GM18861 (cell line): ENCODE data around the gene PCCA.
A peak's percentile ranks its signal among the peaks of the same experiment; 100 is the strongest.

Source experiments
- ATAC-seq: cut with Tn5 transposase; IDR thresholded peaks from one replicate; pipeline ENCODE4 v1.9.1; 2021; ENCODE audit not compliant: unreplicated experiment

Gene PCCA

GRCh38 chr13:100396776-100397175, 307.9 kb downstream of the PCCA start:
- no peak for ATAC-seq

GRCh38 chr13:100397627-100398026, 308.7 kb downstream of the PCCA start:
- ATAC-seq, result no peak

DNA sequence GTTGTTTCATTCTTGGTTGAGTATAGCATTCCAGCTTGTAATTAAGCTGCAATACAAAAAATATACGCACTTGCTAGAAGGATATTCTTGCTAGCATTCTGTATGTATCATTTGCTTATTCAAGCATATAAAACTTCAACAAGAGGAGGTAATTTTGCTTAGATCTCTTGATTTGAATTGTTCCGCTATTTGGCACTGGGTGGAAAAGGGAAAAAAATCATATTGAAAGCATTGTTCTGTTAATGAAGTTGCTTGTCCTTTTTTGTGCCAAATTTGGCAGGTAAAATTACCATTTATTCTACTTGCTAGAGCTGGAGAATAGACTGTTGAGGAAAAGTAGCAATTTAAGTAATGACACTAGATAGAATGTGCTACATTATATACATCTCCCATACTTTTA, 309.5 kb downstream of the PCCA start:
- no peak for ATAC-seq

GRCh38 chr13:100399455-100399854, 310.6 kb downstream of the PCCA start:
- ATAC-seq, result no peak

DNA sequence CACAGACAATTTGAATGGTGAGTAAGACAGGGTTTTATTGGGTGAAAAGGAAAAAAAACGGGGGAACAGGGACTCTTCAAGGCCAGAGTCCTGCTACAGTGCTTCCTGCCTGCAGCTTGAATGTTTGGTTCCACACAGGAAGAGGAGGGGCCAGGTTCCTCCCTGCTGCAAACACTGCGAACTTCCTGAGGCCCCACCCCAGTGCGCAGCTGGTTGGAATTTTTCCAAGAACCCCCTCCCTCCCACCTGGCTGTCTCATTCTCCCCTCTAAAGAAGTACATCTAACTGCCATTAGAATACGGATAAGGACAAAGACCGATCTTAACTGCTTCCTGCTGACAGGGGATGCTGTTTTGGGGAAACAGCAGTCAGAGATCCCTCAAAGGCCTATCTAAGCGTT, 314.8 kb downstream of the PCCA start:
- no peak for ATAC-seq

DNA sequence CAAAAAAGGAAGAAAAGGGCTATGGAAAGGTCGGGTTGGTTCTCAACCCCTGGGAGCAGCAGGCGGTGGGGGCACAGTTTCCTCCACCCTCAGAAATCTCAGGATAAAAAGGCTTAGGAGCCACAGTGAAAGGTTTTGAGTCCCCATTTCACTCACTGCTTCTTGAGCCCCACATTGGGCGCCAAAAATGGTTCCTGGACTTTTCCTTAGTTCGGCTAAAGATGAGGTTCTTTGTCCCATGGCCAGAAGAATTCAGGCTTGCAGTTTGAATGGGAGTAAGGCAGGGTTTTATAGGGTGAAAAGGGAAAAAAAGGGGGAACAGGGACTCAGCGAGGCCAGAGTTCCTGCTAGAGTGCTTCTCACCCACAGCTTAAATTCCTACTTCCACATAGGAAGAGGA, 320.2 kb downstream of the PCCA start:
- ATAC-seq, result no peak

DNA sequence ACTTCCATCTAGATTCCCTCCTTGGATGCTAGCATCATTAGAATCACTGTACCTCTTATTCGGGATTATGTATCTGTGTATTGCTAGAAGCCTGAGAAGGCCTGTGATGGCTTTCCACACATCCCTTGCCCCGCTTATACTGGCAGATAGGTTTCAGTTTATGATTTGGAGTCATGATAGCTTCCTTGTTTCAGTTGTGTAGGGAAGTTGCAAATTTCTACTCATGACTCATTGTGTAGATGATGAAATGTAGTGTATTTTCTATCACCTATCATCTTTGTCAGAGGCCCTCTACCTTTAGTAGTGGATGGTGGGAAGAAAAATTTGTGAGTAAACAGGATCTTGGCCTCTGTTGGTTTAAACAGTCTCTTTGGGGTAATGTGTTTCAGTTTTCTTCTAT, 334.5 kb downstream of the PCCA start:
- no peak for ATAC-seq

DNA sequence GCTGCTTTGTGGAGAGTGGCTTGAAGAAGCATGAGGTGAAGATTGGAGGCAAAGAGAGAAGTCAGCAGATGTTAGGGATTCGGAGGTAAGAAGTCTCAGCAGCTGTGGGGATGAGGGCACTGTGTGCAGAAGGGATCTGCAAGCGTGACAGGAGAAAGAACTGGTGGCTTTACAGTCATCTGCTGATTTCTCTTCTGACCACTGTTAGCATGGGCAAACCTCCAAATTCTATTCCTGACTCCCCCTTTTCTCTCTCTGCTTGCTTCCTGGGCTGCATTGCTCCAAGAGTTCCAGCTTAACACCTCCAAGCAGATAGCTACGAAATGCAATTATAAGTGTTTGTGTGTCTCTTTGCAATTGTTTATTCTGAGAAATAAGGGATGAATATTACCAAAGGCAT, 340.1 kb downstream of the PCCA start:
- no peak for ATAC-seq

DNA sequence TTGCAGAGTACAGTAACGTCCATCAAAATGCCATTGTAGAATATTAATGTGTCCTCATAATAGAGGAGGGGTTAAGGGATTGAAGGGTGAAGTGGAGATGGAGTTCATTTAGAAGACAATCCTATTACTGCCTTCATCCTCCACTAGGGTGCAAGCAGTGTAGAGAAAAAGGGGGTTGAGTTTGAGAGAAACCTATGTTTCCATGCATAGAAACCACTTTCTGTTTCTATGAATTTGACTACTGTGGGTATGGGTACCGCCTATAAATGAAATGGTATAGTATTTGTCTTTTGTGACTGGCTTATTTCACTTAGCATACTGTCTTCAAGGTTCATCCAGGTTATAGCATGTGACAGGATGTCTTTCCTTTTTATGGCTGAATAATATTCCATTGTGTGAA, 343.7 kb downstream of the PCCA start:
- no peak for ATAC-seq

DNA sequence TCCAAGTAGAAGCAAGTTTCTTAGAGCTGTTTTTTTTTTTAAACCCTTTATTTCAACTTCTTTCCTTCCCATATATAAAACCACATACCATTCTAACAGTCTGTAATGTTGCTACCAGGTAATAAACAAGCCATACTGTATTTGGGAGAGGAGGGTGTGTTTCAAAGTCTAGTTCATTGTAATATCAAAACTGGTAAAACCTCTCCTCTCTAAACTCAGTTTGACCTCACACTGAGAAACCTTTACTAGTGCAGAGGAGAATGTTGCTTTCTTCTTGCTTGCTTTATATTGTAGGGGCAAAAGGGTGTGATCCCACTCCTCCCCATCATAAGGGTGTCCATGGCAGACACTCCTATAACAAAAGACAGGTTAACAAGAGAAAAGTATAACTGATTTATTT, 344.6 kb downstream of the PCCA start:
- no peak for ATAC-seq

- ATAC-seq, result peak; percentile 94
Measured at GRCh38 chr13:100434010-100434763, 345.3 kb downstream of the PCCA start.

DNA sequence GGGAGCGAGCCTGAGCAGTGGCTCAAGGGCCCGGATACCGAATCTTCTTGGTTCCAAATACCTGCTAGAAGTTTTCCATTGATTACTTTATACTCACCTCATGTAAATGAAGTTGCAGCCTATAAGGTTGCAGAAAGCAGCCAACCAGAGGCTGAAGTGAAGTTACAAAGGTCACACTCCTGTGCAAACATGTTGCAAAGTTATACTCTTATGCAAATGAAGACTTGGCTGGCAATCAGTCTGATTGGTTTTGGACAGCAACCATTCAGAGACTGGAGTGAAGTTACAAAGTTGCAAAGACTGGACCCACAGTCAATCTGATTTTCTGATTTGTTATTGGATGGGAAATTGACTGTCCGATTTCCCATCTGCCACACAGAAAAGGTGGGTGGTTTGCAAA, 347.2 kb downstream of the PCCA start:
- no peak for ATAC-seq

DNA sequence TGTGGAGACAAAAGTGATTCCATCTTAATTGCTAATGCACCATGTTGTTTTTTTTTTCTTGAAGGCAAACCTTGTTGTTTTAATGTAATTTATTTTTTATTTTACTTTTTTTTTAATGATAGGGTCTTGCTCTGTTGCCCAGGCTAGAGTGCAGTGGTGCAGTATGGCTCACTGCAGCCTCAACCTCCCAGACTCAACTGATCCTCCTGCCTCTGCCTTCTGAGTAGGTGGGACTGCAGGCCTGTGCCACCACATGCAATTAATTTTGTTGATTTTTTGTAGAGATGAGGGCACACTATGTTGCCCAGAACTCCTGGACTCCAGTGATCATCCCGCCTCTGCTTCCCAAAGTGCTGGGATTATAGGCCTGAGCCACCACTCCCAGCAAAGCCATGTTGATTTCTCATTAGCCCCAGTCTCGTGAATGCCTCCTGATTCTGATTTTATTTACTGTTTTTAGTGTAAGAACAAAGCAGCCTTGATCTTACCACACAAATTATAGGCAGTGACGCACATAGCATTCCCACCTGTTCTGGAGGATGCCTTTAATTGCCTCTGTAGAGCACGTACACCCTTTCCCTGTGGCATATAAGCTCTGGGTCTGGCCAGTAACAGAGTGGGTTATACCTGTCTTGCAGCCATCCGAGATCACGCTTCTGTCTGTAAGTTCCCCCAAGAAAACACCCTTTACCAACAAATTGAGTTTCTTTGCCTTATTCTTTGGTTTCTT, 349.3 kb downstream of the PCCA start:
- ATAC-seq, result no peak

GRCh38 chr13:100439247-100439970, 350.5 kb downstream of the PCCA start:
- ATAC-seq, result no peak

GRCh38 chr13:100440751-100441425, 352.0 kb downstream of the PCCA start:
- ATAC-seq, result no peak

GRCh38 chr13:100442095-100442832, 353.4 kb downstream of the PCCA start:
- no peak for ATAC-seq

- ATAC-seq, result no peak
Measured at GRCh38 chr13:100443278-100443997, 354.5 kb downstream of the PCCA start.

- ATAC-seq, result no peak
Measured at GRCh38 chr13:100443998-100444328, 355.1 kb downstream of the PCCA start.

DNA sequence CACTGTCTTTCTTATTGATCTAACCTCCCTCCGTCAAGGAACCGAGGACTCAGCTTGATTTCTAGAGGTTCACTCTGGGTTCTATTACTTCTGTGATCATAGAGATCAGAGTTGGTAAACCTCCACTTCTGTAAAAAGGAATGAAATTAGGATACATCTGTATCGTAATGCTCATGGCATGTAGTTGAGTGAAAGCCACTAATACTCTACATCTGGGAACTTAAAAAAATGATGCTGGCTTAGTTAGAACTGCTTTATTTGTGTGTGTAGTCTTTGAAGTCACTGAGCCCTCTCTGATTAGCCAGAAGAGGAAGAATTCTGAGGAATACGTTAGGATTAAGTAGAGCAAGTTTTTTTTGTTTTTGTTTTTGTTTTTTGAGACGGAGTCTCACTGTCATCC, 358.9 kb downstream of the PCCA start:
- ATAC-seq, result no peak

GRCh38 chr13:100451923-100452322, 363.0 kb downstream of the PCCA start:
- no peak for ATAC-seq
